ENCODE results near the gene SGTB.
A peak's percentile ranks its signal among the peaks of the same experiment; 100 is the strongest.

- TF ChIP-seq POLR2A (IDR thresholded peaks at IDR 0.05) (no peak), CTCF (IDR thresholded peaks at IDR 0.05) (peak in 9 of 12 donors; percentile 28 to 67 (median 53))
Measured at GRCh38 chr5:65760504-65761275, 38.8 kb upstream of the SGTB start.
